GM19099 (cell line): ENCODE results near the gene COMMD10.

ENCODE experiments used
- POLR2A ChIP-seq: IDR thresholded peaks from 3 replicates; pipeline ENCODE4 v1.6.1; 2011; ENCODE audit warnings: low read depth; ENCODE audit not compliant: insufficient read length; ENCODE audit errors: extremely low read depth

The COMMD10 gene

GRCh38 chr5:116242343-116242742, 157.5 kb downstream of the COMMD10 start:
- TF ChIP-seq POLR2A, result no peak

DNA sequence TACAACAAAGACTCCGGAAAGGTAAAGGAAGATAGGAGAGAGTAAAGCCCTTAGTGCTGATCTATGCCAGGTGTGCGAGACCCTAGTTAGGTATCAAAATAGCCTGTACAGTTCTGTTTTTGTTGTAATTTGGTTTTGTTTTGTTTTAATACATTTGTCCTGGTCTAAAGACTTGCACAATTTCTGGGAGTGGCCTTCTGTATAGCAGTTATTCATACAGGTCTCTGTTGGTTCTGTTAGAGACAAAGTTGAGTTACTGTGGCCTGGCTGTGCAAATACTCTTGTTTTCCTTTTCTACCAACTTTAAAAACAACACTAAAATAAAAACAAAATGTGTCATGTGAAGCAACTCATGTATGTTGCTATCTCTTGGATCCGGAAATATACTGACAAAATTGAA, 163.6 kb downstream of the COMMD10 start:
- TF ChIP-seq POLR2A, result no peak

DNA sequence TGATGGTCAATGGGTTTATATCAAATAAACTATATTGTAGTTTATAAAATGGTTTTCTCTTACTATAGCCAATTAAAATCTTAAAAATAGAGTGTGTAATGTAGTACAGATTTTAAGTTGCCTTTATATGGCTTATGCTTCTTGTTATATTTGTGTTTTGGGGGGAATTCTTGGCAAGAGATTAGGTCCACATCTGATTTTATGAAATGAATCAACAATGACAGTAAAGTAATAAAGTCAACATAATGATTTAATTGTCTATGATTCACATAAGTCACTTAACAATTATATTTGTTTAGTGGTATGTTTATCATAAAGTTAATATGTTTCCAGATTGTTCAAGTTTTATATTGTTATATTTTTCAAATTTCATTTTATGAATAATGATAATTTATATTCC, 164.8 kb downstream of the COMMD10 start:
- no peak for TF ChIP-seq POLR2A

DNA sequence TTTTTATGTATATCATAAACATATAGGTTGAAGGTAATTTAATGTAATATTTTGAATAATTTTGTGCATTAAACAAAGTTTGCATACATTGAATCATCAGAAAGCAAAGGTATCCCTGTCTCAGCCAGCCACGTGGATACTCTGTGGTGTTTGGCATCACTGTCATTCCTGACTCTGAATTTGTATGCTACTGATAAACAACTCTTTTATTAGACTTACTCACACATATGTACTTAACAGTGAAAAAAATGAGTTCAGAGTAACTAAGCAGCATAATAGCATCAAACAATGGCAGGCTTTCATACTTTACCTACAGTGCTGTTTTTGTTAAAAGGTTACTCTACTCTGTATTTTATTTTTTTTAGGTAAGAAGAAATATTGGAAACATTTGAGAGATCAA, 171.9 kb downstream of the COMMD10 start:
- no peak for TF ChIP-seq POLR2A

DNA sequence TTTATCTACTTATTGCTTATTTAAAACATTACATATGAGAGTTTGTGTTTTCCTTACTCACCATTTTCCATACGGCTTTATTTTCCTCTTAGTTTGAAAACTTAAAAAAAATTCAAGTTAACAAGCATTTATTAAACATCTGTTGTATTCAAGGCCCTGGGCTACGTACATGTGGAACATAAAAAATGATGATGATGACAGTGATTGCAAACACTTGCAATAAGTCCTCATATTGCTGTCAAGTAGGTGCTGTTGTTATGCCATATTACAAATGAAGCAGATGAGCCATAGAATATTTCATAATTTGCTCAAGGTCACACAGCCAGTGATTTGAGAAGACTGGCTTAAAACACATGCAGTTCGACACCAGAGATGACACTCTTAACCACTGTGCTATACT, 180.6 kb downstream of the COMMD10 start:
- no peak for TF ChIP-seq POLR2A

DNA sequence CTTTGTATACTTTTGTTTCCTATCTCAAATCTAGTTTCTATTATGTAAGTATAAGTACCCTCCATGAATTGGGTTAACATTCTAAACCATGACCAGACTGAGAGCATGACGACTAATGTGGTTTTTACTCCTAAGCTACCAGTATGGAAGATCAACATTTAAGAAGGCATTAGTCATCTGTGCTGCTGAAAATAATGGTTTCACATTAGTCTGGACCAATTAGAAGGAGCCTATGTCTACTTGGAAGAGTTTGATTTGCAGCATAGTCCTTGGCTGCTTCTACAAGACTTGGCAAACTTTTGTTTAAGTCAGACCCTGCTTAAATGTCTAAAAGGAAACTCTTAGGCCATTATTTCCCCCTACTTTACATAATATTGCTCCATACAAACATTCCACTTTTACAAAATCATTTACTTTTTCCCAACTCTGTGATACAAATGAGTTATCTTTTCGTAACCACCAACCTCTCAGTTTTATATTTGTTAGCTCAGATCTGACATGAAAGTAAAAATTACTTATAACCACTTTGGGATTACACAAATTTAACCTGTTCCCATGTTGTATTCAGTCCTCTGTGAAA, 186.7 kb downstream of the COMMD10 start:
- no peak for TF ChIP-seq POLR2A

- TF ChIP-seq POLR2A, result no peak
Measured at GRCh38 chr5:116272281-116272941, 187.6 kb downstream of the COMMD10 start.

DNA sequence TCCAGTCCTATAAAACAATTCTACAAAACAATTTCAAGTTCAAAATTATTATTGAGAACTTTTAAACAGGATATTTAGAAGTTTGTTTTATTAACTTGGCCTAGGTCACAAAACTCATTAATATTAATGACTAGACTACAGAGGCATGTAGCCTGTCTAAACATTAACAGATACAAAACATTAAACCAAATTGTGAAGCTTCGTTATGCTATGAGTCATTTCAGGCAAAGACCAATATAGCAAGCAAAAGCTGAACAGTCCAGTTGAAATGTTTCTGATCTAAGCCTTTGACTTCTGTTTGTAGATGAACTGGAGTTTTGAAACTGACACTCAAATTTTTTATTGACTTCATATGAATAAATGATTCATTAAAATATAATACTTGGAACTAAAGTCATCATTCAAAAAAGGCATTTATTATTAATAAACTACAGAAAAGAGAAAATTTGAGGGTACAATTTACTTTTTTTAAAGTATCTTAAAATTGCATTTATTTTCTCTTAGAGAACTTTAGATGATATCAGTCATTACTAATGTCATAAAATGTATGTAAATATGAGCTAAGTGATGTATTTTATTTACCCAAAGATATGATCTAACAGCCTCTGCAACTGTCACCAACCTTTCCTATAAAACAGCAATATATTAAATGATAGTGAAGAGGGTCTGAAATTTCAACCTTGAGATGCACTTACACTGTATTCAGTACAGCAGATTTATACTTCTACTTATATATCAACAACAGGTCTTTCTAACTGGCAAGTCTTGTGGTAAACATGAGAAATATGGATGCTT, 188.8 kb downstream of the COMMD10 start:
- no peak for TF ChIP-seq POLR2A

DNA sequence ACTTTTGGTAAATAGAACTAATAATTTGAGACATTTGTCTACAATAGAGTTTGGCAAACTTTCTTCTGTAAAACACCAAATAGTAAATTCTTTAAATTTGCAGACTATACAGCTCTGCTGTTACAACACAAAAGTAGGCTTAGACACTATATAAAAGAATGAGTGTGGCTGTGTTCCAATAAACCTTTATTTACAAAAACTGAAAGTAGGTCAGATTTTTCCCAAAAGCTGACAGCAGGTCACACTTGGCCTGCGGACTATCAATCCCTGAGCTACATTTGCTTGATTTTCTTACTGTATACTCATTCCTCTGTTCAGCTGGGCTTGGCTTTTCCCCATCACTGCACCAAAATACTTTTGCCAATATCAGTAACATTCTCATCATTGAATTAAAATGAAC, 189.4 kb downstream of the COMMD10 start:
- TF ChIP-seq POLR2A, result no peak

- no peak for TF ChIP-seq POLR2A
Measured at GRCh38 chr5:116275282-116275681, 190.5 kb downstream of the COMMD10 start.

GRCh38 chr5:116276952-116277351, 192.1 kb downstream of the COMMD10 start:
- TF ChIP-seq POLR2A, result no peak

- no peak for TF ChIP-seq POLR2A
Measured at GRCh38 chr5:116280149-116280803, 195.5 kb downstream of the COMMD10 start.

- TF ChIP-seq POLR2A, result no peak
Measured at GRCh38 chr5:116281309-116281708, 196.5 kb downstream of the COMMD10 start.

- no peak for TF ChIP-seq POLR2A
Measured at GRCh38 chr5:116288524-116288923, 203.7 kb downstream of the COMMD10 start.

- TF ChIP-seq POLR2A, result no peak
Measured at GRCh38 chr5:116289276-116289675, 204.5 kb downstream of the COMMD10 start.
